Osteoblast (primary cell): ENCODE results near the gene KLF18. TPM values are rescaled to one million over a fixed set of nuclear protein-coding genes. Genes with fewer than 3 reads are reported as not detected.
A peak's percentile ranks its signal among the peaks of the same experiment; 100 is the strongest.

Experiments used
- DNase-seq: peaks from one replicate; pipeline ENCODE4 v3.0.0; 2011; ENCODE audit warnings: low spot score, mixed read lengths; ENCODE audit not compliant: insufficient read length; ENCODE audit errors: missing footprints
- H2AFZ ChIP-seq: 2 replicates; pipeline ENCODE4 v1.6.0; 2011; ENCODE audit warnings: mild to moderate bottlenecking, low read length
- H3K27ac ChIP-seq: 2 replicates; pipeline ENCODE4 v1.5.1; 2011; ENCODE audit warnings: mild to moderate bottlenecking, low read depth, low read length, moderate library complexity
- H3K27me3 ChIP-seq: 2 replicates; pipeline ENCODE4 v1.6.0; 2012; ENCODE audit warnings: mild to moderate bottlenecking, control low read depth, inconsistent platforms, low read length, moderate library complexity; ENCODE audit not compliant: insufficient read depth
- H3K36me3 ChIP-seq: 2 replicates; pipeline ENCODE4 v1.5.1; 2011; ENCODE audit warnings: mild to moderate bottlenecking, low read length, control low read depth, moderate library complexity; ENCODE audit not compliant: insufficient read depth
- H3K4me1 ChIP-seq: 2 replicates; pipeline ENCODE4 v1.5.1; 2011; ENCODE audit warnings: mild to moderate bottlenecking, low read length, control low read depth, moderate library complexity; ENCODE audit not compliant: insufficient read depth
- H3K4me2 ChIP-seq: 2 replicates; pipeline ENCODE4 v1.6.0; 2011; ENCODE audit warnings: mild to moderate bottlenecking, low read length; ENCODE audit not compliant: insufficient read depth
- H3K4me3 ChIP-seq: fragments of 200-600 bp; sonication (generic); 3 replicates; pipeline ENCODE4 v1.5.1; 2012; ENCODE audit warnings: mild to moderate bottlenecking, low read length, inconsistent platforms; ENCODE audit not compliant: insufficient read depth
- H3K79me2 ChIP-seq: 2 replicates; pipeline ENCODE4 v1.6.0; 2012; ENCODE audit warnings: mild to moderate bottlenecking, low read length, control low read depth, inconsistent platforms; ENCODE audit not compliant: insufficient read depth
- H3K9me3 ChIP-seq: 2 replicates; pipeline ENCODE4 v1.5.1; 2011; ENCODE audit warnings: low read depth, low read length, control low read depth
- H4K20me1 ChIP-seq: 2 replicates; pipeline ENCODE4 v1.6.0; 2012; ENCODE audit warnings: mild to moderate bottlenecking, low read length, control low read depth; ENCODE audit not compliant: insufficient read depth
- small RNA-seq: library from RNA; depleted of rRNA; stranded (forward); fragments of <200 nt; gene quantifications from one replicate; pipeline ENCODE3, GENCODE V24; 2012
- total RNA-seq: library from RNA; depleted of rRNA; stranded (reverse); fragments of >200 nt; gene quantifications from 2 replicates; pipeline ENCODE4 v1.2.3, GENCODE V29; 2012
- TF ChIP-seq, protein P1 (sequence below): IDR thresholded peaks from 2 replicates; pipeline ENCODE4 v1.5.1; 2011; ENCODE audit warnings: mild to moderate bottlenecking, low read depth, low read length, moderate library complexity; ENCODE audit errors: extremely low read depth

The KLF18 gene
- total RNA-seq, 1 donor, result not detected

DNA sequence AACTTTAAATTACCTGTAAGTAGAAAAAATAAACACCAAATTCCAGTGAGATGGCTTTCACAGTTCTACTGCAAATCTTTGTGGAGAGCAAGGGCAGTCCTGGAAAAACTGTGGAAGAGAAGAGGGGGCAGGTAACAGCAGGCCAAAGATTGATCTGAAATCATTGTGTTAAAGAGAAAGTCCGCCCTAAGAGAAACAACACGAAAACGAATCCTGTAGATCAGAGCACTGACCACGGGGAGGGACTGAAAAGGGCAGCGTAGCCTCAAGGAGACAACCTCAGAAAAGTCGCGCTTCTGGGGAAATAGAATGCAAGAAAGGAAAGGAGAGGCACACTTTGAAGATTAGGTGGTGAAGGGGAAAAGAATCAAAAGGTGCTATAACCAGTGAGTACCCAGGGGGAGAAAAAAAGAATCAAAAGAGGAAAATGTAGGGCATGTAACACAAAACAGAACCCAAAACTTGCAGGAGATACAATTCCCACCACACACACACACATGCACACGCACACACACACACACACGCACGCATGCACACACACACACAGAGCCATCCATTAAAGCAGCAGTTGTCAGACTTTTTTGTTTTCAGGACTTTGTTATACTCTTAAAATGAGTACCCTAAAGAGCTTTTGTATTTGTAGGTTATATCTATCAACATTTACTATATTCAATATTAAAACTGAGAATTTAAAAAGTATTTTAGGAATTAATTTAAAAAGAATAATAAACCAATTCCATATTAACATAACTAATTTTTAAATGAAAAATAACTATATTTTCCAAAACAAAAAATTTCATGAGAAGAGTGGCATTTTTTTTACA, 50.8 kb downstream of the KLF18 start:
- Histone ChIP-seq H3K4me1 (peaks cover 4% of the 10 kb centered on the region), H2AFZ (peak overlapping the region; percentile 50), H3K4me2 (no peak overlapping the region), H3K9me3 (no peaks in the 10 kb centered on the region), H3K27ac (no peak overlapping the region), H3K79me2 (no peaks in the 10 kb centered on the region), H4K20me1 (no peaks in the 10 kb centered on the region), H3K27me3 (no peaks in the 10 kb centered on the region), H3K4me3 (no peak overlapping the region), H3K36me3 (no peaks in the 10 kb centered on the region)
- no peak for DNase-seq
- TF ChIP-seq, protein P1, sequence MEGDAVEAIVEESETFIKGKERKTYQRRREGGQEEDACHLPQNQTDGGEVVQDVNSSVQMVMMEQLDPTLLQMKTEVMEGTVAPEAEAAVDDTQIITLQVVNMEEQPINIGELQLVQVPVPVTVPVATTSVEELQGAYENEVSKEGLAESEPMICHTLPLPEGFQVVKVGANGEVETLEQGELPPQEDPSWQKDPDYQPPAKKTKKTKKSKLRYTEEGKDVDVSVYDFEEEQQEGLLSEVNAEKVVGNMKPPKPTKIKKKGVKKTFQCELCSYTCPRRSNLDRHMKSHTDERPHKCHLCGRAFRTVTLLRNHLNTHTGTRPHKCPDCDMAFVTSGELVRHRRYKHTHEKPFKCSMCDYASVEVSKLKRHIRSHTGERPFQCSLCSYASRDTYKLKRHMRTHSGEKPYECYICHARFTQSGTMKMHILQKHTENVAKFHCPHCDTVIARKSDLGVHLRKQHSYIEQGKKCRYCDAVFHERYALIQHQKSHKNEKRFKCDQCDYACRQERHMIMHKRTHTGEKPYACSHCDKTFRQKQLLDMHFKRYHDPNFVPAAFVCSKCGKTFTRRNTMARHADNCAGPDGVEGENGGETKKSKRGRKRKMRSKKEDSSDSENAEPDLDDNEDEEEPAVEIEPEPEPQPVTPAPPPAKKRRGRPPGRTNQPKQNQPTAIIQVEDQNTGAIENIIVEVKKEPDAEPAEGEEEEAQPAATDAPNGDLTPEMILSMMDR, result no peak

- TF ChIP-seq, protein P1, result no peak
- H3K27ac ChIP-seq, result no peak overlapping the region
- no peaks in the 10 kb centered on the region for H3K36me3 ChIP-seq
- no peak for DNase-seq
- H3K4me1 ChIP-seq, result peaks cover 8% of the 10 kb centered on the region
- no peaks in the 10 kb centered on the region for H4K20me1 ChIP-seq
- no peak overlapping the region for H3K4me3 ChIP-seq
- no peaks in the 10 kb centered on the region for H3K79me2 ChIP-seq
- H3K9me3 ChIP-seq, result no peaks in the 10 kb centered on the region
- no peaks in the 10 kb centered on the region for H3K27me3 ChIP-seq
- H2AFZ ChIP-seq, result no peak overlapping the region
- H3K4me2 ChIP-seq, result no peak overlapping the region
Measured at GRCh38 chr1:44089371-44090048, 51.9 kb downstream of the KLF18 start.

Small RNAs within 50 kb of the gene (small RNA-seq; reads per million reads assigned to genes)
- gene AL035417.1, result not detected
- gene OOSP1P1, result not detected
- gene RF00019, result not detected
- not detected for gene RN7SL479P

Other genes with a start within 250 kb of the KLF18 start
- 0.29 TPM in 1 of 2 replicates, not detected in the other for gene ARTN, start 207.8 kb downstream of the KLF18 start, total RNA-seq
- 18.6 and 20.6 TPM in 2 replicates for gene IPO13, start 194.7 kb downstream of the KLF18 start, total RNA-seq
- gene DPH2, start 171.6 kb downstream of the KLF18 start, total RNA-seq, result 10.3 and 15.6 TPM in 2 replicates
- 81.9 and 89.4 TPM in 2 replicates for gene ATP6V0B, start 166.7 kb downstream of the KLF18 start, total RNA-seq
- 95.5 and 99.5 TPM in 2 replicates for gene B4GALT2, start 162.4 kb downstream of the KLF18 start, total RNA-seq
- 2.4 and 2.9 TPM in 2 replicates for gene CCDC24, start 150.0 kb downstream of the KLF18 start, total RNA-seq
- 18.5 and 19.4 TPM in 2 replicates for gene SLC6A9, start 110.2 kb downstream of the KLF18 start, total RNA-seq
- gene KLF17, start 22.8 kb downstream of the KLF18 start, total RNA-seq, result 0.36 and 0.59 TPM in 2 replicates
- 19.4 and 19.9 TPM in 2 replicates for gene DMAP1, start 71.8 kb upstream of the KLF18 start, total RNA-seq
- 52.8 and 58.3 TPM in 2 replicates for gene ERI3, start 213.6 kb upstream of the KLF18 start, total RNA-seq